H1 (cell line): Measurements from ENCODE around the gene RAB44.

Experiments
- CHD1 ChIP-seq: IDR thresholded peaks from 2 replicates; pipeline ENCODE4 v1.6.1; 2012; ENCODE audit warnings: low read depth, low read length, improper control_type of control experiment
- EZH2 ChIP-seq: fragments of 200-600 bp; sonication (generic); IDR thresholded peaks from 2 replicates; pipeline ENCODE4 v1.7.1; 2012; ENCODE audit warnings: low read depth, mild to moderate bottlenecking, moderate library complexity, low read length, inconsistent platforms; ENCODE audit not compliant: severe bottlenecking
- POLR2A ChIP-seq, 2 experiments: IDR thresholded peaks; 1 replicate in 1 of 2; 2 replicates in 1 of 2; pipeline ENCODE4 v1.6.1; 2011; ENCODE audit warnings: low read depth in 2 of 2, low read length in 2 of 2, mild to moderate bottlenecking in 2 of 2; ENCODE audit errors: control extremely low read depth in 1 of 2
- POLR2AphosphoS5 ChIP-seq: IDR thresholded peaks from 2 replicates; pipeline ENCODE4 v1.6.1; 2011; ENCODE audit warnings: low read depth, low read length
- RAD21 ChIP-seq, 2 experiments: IDR thresholded peaks in 1 of 2; conservative IDR thresholded peaks in 1 of 2; 2 replicates each; pipeline ENCODE4 v1.6.1; 2011; ENCODE audit warnings: low read depth in 2 of 2, low read length in 2 of 2, improper control_type of control experiment in 1 of 2, inconsistent platforms in 1 of 2, mild to moderate bottlenecking in 1 of 2, moderate library complexity in 1 of 2
- SIX5 ChIP-seq: IDR thresholded peaks from 2 replicates; pipeline ENCODE4 v1.6.1; 2011; ENCODE audit warnings: mild to moderate bottlenecking, low read depth, low read length
- SUZ12 ChIP-seq: fragments of 200-600 bp; sonication (generic); IDR thresholded peaks from 2 replicates; pipeline ENCODE4 v1.6.1; 2012; ENCODE audit warnings: mild to moderate bottlenecking, inconsistent platforms, low read length, moderate library complexity, mixed read lengths
- TAF1 ChIP-seq: IDR thresholded peaks from 2 replicates; pipeline ENCODE4 v1.6.1; 2011; ENCODE audit warnings: mild to moderate bottlenecking, low read depth, low read length
- TF ChIP-seq, protein P1 (sequence below), 3 experiments: IDR thresholded peaks; 1 replicate in 2 of 3; 2 replicates in 1 of 3; pipeline versions ENCODE4 v1.5.1 to v1.6.1; 2011; ENCODE audit warnings: low read length in 3 of 3, mild to moderate bottlenecking in 3 of 3, inconsistent platforms in 2 of 3, low read depth in 1 of 3, moderate library complexity in 1 of 3; ENCODE audit not compliant: insufficient read depth in 1 of 3; ENCODE audit errors: control extremely low read depth in 1 of 3

DNA sequence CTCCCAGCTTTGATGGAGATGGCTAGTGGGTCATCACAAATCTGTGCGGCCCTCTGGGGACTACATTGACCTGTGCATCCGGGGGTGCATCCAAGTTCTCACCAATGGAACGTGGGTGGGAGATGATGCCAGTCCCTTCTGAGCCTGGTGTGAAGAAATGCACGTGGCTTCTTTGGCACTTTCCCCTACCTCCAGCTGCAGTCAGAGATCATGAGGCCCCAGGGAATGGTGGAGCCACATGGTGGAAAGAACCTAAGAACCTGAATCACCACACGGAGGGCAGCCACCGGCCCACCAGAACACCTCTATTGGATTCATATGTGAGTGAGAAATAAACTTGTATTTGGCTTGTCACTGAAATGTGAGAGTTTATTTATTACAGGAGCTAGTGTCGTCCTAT lies 29.0 kb upstream of the RAB44 start:
- TF ChIP-seq SUZ12, result no peak
- TF ChIP-seq POLR2AphosphoS5, result no peak
- TF ChIP-seq, protein P1, sequence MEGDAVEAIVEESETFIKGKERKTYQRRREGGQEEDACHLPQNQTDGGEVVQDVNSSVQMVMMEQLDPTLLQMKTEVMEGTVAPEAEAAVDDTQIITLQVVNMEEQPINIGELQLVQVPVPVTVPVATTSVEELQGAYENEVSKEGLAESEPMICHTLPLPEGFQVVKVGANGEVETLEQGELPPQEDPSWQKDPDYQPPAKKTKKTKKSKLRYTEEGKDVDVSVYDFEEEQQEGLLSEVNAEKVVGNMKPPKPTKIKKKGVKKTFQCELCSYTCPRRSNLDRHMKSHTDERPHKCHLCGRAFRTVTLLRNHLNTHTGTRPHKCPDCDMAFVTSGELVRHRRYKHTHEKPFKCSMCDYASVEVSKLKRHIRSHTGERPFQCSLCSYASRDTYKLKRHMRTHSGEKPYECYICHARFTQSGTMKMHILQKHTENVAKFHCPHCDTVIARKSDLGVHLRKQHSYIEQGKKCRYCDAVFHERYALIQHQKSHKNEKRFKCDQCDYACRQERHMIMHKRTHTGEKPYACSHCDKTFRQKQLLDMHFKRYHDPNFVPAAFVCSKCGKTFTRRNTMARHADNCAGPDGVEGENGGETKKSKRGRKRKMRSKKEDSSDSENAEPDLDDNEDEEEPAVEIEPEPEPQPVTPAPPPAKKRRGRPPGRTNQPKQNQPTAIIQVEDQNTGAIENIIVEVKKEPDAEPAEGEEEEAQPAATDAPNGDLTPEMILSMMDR (IDR thresholded peaks at IDR 0.05; ENCODE audit: control extremely low read depth in 1 of 3, insufficient read depth in 1 of 3, low read depth in 1 of 3, low read length in 3 of 3), result no peak
- no peak for TF ChIP-seq SIX5
- TF ChIP-seq TAF1, result no peak
- TF ChIP-seq RAD21 (IDR thresholded peaks at IDR 0.05 in 1 of 2, conservative IDR thresholded peaks at IDR 0.05 in 1 of 2; ENCODE audit: low read depth in 2 of 2, low read length in 2 of 2), result no peak
- TF ChIP-seq CHD1, result no peak
- no peak for TF ChIP-seq EZH2
- no peak for TF ChIP-seq POLR2A (IDR thresholded peaks at IDR 0.05; ENCODE audit: control extremely low read depth in 1 of 2, low read depth in 2 of 2, low read length in 2 of 2)
